Right renal cortex interstitium (tissue), 3 donors: ENCODE results near the gene DBX1. TPM values are rescaled to one million over a fixed set of nuclear protein-coding genes. Genes with fewer than 3 reads are reported as not detected.
"Not testable (repeated sequence)": the region's sequence is repeated elsewhere in the genome, so short reads cannot be mapped to it uniquely, and the experiment has no call there.

ENCODE experiments used
- DNase-seq, 3 donors: peaks; one replicate each; pipeline ENCODE4 v3.0.0-alpha.2; 2013; ENCODE audit warnings: low read depth in 3 of 3, low spot score in 2 of 3
- polyA plus RNA-seq, 3 donors: library from polyadenylated mRNA; unstranded; fragments of 120-200 nt; gene quantifications; one replicate each; pipeline ENCODE4 v1.2.1, GENCODE V29; 2013; ENCODE audit not compliant: insufficient read length in 3 of 3

DBX1 gene
- polyA plus RNA-seq, 3 donors: not detected

GRCh38 chr11:20161923-20162744 lies 1.9 kb upstream of the DBX1 start:
- DNase-seq: no peak

- no peak for DNase-seq
Observed at GRCh38 chr11:20161230-20161918, 1.1 kb upstream of the DBX1 start.

- no peak for DNase-seq
Observed at GRCh38 chr11:20159466-20160381, 551 bp downstream of the DBX1 start.

- DNase-seq: peak; percentile 64 to 80 (median 72)
Observed at GRCh38 chr11:20158597-20159257, 1.5 kb downstream of the DBX1 start.

DNA sequence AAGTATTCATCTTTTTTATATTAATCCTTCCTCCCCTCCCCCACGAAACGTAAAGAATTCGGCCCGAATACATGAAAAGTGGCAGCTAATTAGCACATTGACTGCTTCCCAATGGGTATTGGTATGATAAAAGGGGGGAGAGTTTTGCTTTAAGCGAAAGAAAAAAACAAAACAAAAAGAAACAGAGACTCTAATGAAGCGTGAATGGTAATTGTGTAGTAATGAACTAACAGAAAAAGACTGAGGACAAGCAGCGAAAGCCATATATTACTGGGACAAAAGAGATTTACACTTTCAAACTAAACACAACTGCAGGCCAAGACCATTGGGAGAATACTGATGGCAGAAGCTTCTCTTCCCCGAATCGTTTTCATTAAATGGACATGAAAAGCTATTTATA lies 2.5 kb downstream of the DBX1 start:
- DNase-seq: no peak

DNA sequence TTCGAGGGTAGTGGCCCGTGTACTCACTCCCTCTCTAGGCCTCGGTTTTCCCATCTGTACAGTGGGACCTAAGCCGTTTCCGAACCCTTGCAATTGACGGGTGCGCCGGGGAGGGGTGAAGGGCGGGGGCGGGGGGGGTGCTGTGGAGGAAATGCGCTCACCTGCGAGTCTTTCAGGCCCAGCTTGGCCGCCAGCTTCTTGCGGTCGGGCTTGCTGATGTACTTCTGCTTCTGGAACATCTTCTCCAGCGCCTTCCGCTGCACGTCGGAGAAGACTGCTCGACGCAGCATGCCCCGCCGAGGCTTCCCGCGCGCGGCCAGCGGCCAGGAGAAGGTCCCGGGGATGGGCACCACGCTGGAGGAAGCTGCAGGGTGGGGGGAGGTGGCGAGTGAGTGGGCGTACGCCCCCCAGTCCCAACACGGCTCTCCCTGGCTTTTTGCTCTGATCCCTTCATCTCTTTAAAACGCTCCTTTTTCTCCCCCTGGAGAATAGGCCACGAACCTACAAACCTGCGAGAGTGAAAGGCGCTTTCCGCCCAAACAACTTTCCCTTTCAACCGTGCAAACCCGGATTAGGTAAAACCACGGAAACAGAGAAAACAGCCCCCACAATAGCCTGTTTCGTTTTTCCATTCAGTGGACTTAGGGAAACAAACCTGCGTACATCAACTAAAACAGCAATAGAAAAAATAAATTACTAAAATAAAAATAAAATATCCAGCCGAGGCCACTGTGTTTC lies 3.2 kb downstream of the DBX1 start:
- no peak for DNase-seq

GRCh38 chr11:20156280-20156875 lies 3.9 kb downstream of the DBX1 start:
- no peak for DNase-seq

DNA sequence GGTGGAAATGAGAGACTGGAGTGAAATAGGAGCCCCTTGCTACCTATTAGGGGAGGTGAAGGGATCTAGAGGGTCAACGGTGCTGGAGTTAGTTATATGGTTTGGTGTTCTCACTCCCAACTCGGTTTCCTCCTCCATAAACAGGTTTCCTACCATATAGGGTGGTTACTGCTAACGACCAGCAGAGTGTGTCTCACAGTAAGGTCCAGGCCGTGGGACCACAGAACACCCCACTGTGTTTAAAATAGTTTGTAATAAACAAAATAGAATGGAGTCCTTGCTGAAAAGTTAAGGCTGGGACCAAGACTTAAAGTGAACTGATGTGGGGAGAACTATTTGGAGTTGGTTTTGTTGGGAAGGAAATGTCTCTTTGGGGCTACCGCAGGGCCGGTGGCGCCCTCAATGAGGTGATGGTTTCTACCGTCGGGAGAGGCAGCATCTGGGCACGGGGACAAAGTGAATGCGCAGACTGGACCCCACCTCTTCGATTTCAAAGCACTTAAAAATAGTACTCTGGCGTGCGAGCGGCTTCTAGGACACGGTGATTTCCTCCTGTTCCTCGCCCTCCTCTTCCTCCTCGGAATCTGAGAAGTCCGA lies 4.5 kb downstream of the DBX1 start:
- DNase-seq: no peak

DNA sequence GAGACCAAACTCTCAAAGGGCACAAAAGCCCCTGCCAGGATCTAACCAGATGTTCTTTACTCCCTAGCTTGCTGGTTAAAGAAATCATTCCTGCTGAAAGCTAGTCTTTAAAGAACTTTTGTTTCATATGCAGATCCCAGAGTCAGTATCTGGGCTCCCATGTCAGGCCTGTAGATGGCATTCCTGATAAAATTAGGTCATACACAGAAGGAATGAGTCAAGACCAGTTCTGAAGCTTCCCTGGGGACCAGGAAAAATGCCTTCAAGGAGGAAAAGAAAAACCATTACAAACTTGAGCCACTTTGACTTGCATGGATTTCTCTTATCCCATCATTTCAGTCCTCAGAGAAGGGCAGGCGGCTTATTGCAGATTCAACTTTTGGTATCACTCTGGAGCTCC lies 5.9 kb downstream of the DBX1 start:
- no peak for DNase-seq

GRCh38 chr11:20138707-20139106 lies 21.6 kb downstream of the DBX1 start:
- no peak for DNase-seq

- no peak for DNase-seq
Observed at GRCh38 chr11:20137637-20138036, 22.6 kb downstream of the DBX1 start.

DNA sequence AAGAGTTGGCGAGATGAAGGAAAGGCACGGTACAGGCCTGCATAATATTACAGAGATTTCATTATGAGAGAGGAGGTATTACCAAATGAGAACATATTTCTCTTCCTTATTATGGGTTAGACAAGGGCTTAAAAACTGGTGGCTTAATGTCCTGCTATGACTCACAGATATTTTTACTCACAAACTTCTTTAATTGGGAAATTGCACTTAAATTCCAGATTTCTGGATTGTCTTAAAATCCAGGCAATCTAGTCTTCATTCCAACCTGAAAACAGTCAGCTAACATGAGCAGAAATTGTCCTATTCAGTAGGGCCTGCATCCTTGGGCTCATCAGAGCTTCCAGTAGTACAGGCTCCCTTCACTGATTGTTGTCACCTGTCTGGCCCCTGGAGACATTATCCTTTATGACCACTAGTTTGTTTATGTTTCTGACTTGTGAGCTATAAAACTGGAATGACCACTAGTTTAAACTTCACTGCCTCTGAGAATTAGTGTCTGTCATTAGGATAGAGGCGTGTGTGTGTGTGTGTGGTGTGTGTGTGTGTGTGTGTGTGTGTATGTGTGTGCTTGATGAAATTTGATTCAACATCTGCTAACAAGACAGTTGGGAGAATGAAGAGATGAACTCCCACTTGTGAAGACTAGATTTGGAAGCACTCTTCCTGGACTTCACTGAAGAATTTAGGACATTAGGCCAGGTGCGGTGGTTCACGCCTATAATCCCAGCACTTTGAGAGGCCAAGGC lies 25.1 kb downstream of the DBX1 start:
- no peak for DNase-seq

DNA sequence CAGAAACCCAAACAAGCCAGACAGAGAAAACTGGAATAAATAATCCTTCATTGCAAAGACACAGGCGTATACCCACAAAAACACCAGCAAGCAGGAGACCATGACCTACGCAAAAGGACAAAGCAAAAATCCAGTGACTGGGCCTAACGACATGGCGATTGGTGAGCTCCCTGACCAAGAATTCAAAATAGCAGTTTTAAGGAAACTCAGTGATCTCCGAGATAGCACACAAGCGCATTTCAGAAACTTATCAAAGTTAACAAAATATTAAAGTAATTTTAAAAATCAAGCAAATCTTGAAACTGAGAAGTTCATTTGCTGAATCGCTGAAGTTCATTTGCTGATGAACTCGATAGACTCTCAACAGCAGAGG lies 27.6 kb downstream of the DBX1 start:
- DNase-seq: no peak

DNA sequence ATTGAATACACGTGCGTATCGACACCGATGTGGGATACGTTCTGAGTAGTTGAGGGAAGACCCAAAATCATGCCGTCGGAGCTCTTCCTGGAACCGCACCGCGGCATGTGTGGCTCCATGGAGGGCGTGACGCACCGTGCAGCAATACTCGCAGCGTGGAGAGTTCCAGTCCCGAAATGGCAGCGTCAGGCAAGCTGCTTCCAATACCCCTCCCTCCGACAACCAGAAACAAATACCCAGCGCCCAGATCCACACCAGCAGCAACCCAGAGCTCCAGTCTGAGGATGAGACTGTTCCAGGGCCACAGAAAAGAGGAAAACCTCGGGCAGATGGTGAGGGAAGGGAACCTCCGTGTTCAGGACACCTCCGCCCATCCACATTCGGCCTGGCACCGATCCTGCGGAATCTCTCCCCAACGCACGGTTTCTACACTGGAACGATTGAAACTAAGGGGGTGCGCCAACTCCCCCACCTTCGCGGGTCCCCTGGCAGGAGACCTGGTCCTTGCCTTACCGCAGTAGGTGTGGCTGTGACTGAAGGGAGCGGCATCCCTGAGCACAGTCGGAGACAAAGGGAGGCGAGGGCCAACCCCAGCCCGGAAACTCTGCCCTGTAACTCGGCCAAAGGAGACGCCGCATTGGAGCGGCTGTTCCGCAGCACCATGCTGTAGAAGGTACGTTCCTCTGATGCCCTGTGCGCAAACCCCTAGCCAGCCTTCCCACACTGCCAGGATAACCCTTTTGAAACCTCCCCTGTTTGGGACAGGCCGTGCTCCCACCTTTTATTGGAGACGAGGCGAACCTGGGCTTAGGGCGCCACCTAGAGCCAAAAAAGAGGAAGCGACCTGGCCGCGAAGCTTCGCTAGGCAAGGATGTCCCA lies 28.2 kb downstream of the DBX1 start:
- peak in 2 of 3 donors; percentile 46 to 55 for DNase-seq

- DNase-seq: no peak
Observed at GRCh38 chr11:20129665-20130064, 30.6 kb downstream of the DBX1 start.

DNA sequence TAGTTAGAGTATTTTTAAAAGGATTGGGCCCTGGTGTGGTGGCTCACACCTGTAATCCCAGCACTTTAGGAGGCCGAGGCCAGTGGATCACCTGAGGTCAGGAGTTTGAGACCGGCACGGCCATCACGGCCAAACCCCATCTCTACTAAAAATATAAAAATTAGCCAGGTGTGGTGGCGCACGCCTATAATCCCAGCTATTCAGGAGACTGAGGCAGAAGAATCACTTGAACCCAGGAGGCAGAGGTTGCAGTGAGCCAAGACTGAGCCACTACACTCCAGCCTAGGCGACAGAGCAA lies 31.8 kb downstream of the DBX1 start:
- DNase-seq: not testable (repeated sequence)

- DNase-seq: peak in 1 of 3 donors; percentile 52
Observed at GRCh38 chr11:20127671-20128527, 32.4 kb downstream of the DBX1 start.
